Right lobe of liver (tissue), 4 donors: ENCODE measurements around the gene ACBD5.

Experiments
- POLR2A ChIP-seq: fragments of 450-650 bp; IDR thresholded peaks from one replicate; pipeline ENCODE4 v1.6.1; 2017; ENCODE audit warnings: antibody characterized with exemption, mild to moderate bottlenecking
- TF ChIP-seq, protein P1 (sequence below), 4 donors: fragments of 200-600 bp in 3 of 4; fragments of 450-650 bp in 1 of 4; IDR thresholded peaks; one replicate each; pipeline versions ENCODE4 v1.5.1 to v1.8.0; 2016 to 2022; ENCODE audit warnings: antibody characterized with exemption in 4 of 4, mild to moderate bottlenecking in 2 of 4
- donor health status: DM: no; HTN: no; CAD: no.
- donor health status: DM: no; HTN: no; CAD: no.
- donor health status: DM: no; HTN: yes; CAD: no.

DNA sequence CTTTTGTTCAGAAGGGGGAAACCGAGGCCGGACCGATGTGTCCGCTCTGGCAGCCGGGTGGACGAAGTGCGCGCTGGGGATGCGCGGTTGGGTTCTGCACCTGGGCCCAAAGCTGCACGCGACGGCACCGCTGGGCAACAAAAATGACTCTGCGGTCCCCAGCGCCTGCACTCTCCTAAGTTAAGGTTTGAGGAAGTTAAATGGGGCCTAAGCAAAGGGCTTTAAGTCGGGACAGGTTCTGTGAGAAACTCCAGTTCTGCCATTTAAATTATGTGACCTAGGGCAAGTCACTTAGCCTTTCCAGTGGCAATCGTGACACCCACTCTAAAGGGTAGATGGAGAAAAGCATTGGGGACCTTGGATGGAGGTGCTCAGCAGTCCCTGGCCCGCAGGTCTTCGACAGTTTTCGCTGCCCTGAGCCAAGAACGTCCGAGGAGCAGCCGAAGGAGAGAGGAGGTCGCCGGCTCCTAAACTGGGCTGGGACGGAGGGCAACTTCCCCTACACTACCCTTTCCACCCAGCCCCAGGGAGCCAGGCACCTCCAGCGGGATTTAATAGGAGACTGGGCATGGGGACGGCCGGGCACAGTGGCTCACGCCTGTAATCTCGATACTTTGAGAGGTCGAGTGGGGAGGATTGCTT, 534 bp upstream of the ACBD5 start:
- TF ChIP-seq, protein P1, sequence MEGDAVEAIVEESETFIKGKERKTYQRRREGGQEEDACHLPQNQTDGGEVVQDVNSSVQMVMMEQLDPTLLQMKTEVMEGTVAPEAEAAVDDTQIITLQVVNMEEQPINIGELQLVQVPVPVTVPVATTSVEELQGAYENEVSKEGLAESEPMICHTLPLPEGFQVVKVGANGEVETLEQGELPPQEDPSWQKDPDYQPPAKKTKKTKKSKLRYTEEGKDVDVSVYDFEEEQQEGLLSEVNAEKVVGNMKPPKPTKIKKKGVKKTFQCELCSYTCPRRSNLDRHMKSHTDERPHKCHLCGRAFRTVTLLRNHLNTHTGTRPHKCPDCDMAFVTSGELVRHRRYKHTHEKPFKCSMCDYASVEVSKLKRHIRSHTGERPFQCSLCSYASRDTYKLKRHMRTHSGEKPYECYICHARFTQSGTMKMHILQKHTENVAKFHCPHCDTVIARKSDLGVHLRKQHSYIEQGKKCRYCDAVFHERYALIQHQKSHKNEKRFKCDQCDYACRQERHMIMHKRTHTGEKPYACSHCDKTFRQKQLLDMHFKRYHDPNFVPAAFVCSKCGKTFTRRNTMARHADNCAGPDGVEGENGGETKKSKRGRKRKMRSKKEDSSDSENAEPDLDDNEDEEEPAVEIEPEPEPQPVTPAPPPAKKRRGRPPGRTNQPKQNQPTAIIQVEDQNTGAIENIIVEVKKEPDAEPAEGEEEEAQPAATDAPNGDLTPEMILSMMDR (IDR thresholded peaks at IDR 0.05), result no peak
- TF ChIP-seq POLR2A, result no peak
